HEK293 (cell line): ENCODE results near the gene MRNIP.

ENCODE experiments used
- CTCF ChIA-PET: fragments of 350-600 bp; formaldehyde crosslinking; extraction: SDS; loops from one replicate; lab custom pipeline; 2021; ENCODE audit warnings: antibody characterized with exemption; lab: Yijun Ruan, JAX
- POLR2A ChIA-PET: fragments of 300-600 bp; formaldehyde crosslinking; extraction: SDS; loops from one replicate; lab custom pipeline; 2020; ENCODE audit warnings: antibody characterized with exemption, inconsistent platforms; lab: Yijun Ruan, JAX
- H3K27ac ChIP-seq: fragments of 200-500 bp; sonication (Bioruptor generic); 2 replicates; pipeline ENCODE4 v1.5.1; 2014; ENCODE audit warnings: low read depth, low read length, control low read depth, inconsistent platforms; ENCODE audit errors: extremely low read depth
- H3K36me3 ChIP-seq, 2 experiments: fragments of 200-500 bp in 1 of 2; sonication (Bioruptor generic) in 1 of 2; 1 replicate in 1 of 2; 2 replicates in 1 of 2; pipeline ENCODE4 v1.5.1; 2014 to 2017; ENCODE audit warnings: inconsistent platforms in 2 of 2, low read length in 2 of 2; ENCODE audit not compliant: control insufficient read depth in 2 of 2, insufficient read depth in 1 of 2
- H3K4me1 ChIP-seq: fragments of 200-500 bp; sonication (Bioruptor generic); 2 replicates; pipeline ENCODE4 v1.5.1; 2014; ENCODE audit warnings: mild to moderate bottlenecking, low read length, inconsistent platforms; ENCODE audit not compliant: control insufficient read depth, insufficient read depth
- H3K4me3 ChIP-seq: 2 replicates; pipeline ENCODE4 v1.5.1; 2011; ENCODE audit warnings: low read depth, mild to moderate bottlenecking, control low read depth, low read length, moderate library complexity
- H3K9me3 ChIP-seq: fragments of 200-500 bp; sonication (Bioruptor generic); 2 replicates; pipeline ENCODE4 v1.5.1; 2014; ENCODE audit warnings: low read depth, low read length, inconsistent platforms; ENCODE audit not compliant: control insufficient read depth, insufficient read depth
- GFI1B ChIP-seq: fragments of 450-650 bp; formaldehyde crosslinking; IDR thresholded peaks from 2 replicates; pipeline ENCODE4 v1.5.1; 2016; ENCODE audit warnings: missing biosample characterization, missing genetic modification characterization
- KLF1 ChIP-seq: fragments of 450-650 bp; formaldehyde crosslinking; IDR thresholded peaks from 2 replicates; pipeline ENCODE4 v1.5.1; 2016; ENCODE audit warnings: missing biosample characterization, missing genetic modification characterization
- MEIS1 ChIP-seq: sonication (generic); formaldehyde crosslinking; IDR thresholded peaks from 2 replicates; pipeline ENCODE4 v1.8.1; 2022; ENCODE audit warnings: missing genetic modification reagents, mild to moderate bottlenecking, borderline replicate concordance
- PATZ1 ChIP-seq: fragments of 450-650 bp; formaldehyde crosslinking; IDR thresholded peaks from 2 replicates; pipeline ENCODE4 v1.5.1; 2016; ENCODE audit warnings: missing biosample characterization, missing genetic modification characterization
- ZNF138 ChIP-seq: fragments of 450-650 bp; formaldehyde crosslinking; IDR thresholded peaks from 2 replicates; pipeline ENCODE4 v1.5.1; 2016; ENCODE audit warnings: missing biosample characterization, missing genetic modification characterization, borderline replicate concordance
- ZNF146 ChIP-seq: fragments of 450-650 bp; formaldehyde crosslinking; IDR thresholded peaks from 2 replicates; pipeline ENCODE4 v1.5.1; 2016; ENCODE audit warnings: missing biosample characterization, missing genetic modification characterization
- ZNF2 ChIP-seq: fragments of 450-650 bp; formaldehyde crosslinking; IDR thresholded peaks from 2 replicates; pipeline ENCODE4 v1.5.1; 2016; ENCODE audit warnings: missing biosample characterization, missing genetic modification characterization
- ZNF274 ChIP-seq, 2 experiments: fragments of 200-500 bp in 1 of 2; fragments of 450-650 bp in 1 of 2; sonication (Bioruptor generic) in 1 of 2; formaldehyde crosslinking in 1 of 2; IDR thresholded peaks; 2 replicates each; pipeline versions ENCODE4 v1.5.1 to v1.6.1; 2014 to 2016; ENCODE audit warnings: borderline replicate concordance in 1 of 2, inconsistent platforms in 1 of 2, low read length in 1 of 2, missing biosample characterization in 1 of 2, missing genetic modification characterization in 1 of 2
- ZNF391 ChIP-seq: fragments of 450-650 bp; formaldehyde crosslinking; IDR thresholded peaks from 2 replicates; pipeline ENCODE4 v1.5.1; 2016; ENCODE audit warnings: low read depth, missing biosample characterization, missing genetic modification characterization, borderline replicate concordance
- ZNF518A ChIP-seq: fragments of 450-650 bp; formaldehyde crosslinking; conservative IDR thresholded peaks from 2 replicates; pipeline ENCODE4 v1.5.1; 2016; ENCODE audit warnings: low read depth, missing biosample characterization, missing genetic modification characterization
- ZNF639 ChIP-seq: fragments of 450-650 bp; formaldehyde crosslinking; IDR thresholded peaks from 2 replicates; pipeline ENCODE4 v1.5.1; 2016; ENCODE audit warnings: missing biosample characterization, missing genetic modification characterization
- ZSCAN23 ChIP-seq: fragments of 450-650 bp; formaldehyde crosslinking; IDR thresholded peaks from 2 replicates; pipeline ENCODE4 v1.5.1; 2016; ENCODE audit warnings: missing biosample characterization, missing genetic modification characterization
- ZSCAN4 ChIP-seq: fragments of 450-650 bp; formaldehyde crosslinking; IDR thresholded peaks from 2 replicates; pipeline ENCODE4 v1.5.1; 2017; ENCODE audit warnings: missing biosample characterization, missing genetic modification characterization

MRNIP gene

GRCh38 chr5:179887802-179888201 is 29.2 kb upstream of the MRNIP start (continued):
- no peak for TF ChIP-seq ZSCAN4 (tag by site-specific recombination)
- no peak for TF ChIP-seq ZNF391 (tag by site-specific recombination)
- TF ChIP-seq ZNF639 (tag by site-specific recombination), result no peak
- no peak for TF ChIP-seq PATZ1 (tag by site-specific recombination)
- TF ChIP-seq ZNF146 (tag by site-specific recombination), result no peak
- no peak for TF ChIP-seq ZNF2 (tag by site-specific recombination)
- no peak for TF ChIP-seq ZNF274 (IDR thresholded peaks at IDR 0.05; ENCODE audit: low read length)
- TF ChIP-seq ZNF274 (tag by site-specific recombination; IDR thresholded peaks at IDR 0.05; ENCODE audit: borderline replicate concordance), result no peak
- TF ChIP-seq KLF1 (tag by site-specific recombination), result no peak
- TF ChIP-seq MEIS1 (CRISPR knock-in tag), result no peak
- TF ChIP-seq ZSCAN23 (tag by site-specific recombination), result no peak

GRCh38 chr5:179887095-179887494 is 28.5 kb upstream of the MRNIP start:
- Histone ChIP-seq H3K4me1 (no peaks in the 10 kb centered on the region), H3K4me3 (no peak overlapping the region), H3K36me3 (peaks cover 35 to 100% of the 10 kb centered on the region in 2 experiments)
- CTCF ChIA-PET, result interaction anchor here (0.6 kb wide), 1 partner anchor 91 kb away, joined by 3 read pairs; no protein-coding TSS in a partner anchor
- TF ChIP-seq ZNF518A (tag by site-specific recombination) (no peak), ZNF138 (tag by site-specific recombination) (no peak), GFI1B (tag by site-specific recombination) (no peak), ZNF146 (tag by site-specific recombination) (no peak)
- TF ChIP-seq, all 188 proteins: peak for 0
- H3K9me3 ChIP-seq, result no peaks in the 10 kb centered on the region; the same call in 1 of the 2 replicates
- POLR2A ChIA-PET, result no interaction called here
- H3K27ac ChIP-seq, result no peak overlapping the region
